ENCODE measurements around the gene MED8.

MED8 gene

GRCh38 chr1:43389326-43390313 is at the start of gene MED8, which contains the start of gene SZT2:
MED8 (minus strand) TSS chr1:43389800; CDS start chr1:43389764, 36 bp downstream.
SZT2 (plus strand) TSS chr1:43389899; CDS start chr1:43389969, 70 bp downstream.
- peak; percentile 94 to 95 for DNase-seq

GRCh38 chr1:43438953-43439581 is 49.5 kb upstream of the MED8 start:
- no peak for DNase-seq

GRCh38 chr1:43438576-43438952 is 49.0 kb upstream of the MED8 start:
- no peak for DNase-seq

GRCh38 chr1:43438006-43438405 is 48.4 kb upstream of the MED8 start:
- DNase-seq, result no peak

- no peak for DNase-seq
Measured at GRCh38 chr1:43437031-43437973, 47.7 kb upstream of the MED8 start.

GRCh38 chr1:43436371-43436770 is 46.8 kb upstream of the MED8 start:
- no peak for DNase-seq

- DNase-seq, result no peak
Measured at GRCh38 chr1:43435146-43436145, 45.8 kb upstream of the MED8 start.

GRCh38 chr1:43434256-43434655 is 44.7 kb upstream of the MED8 start:
- DNase-seq, result no peak

GRCh38 chr1:43432907-43433306 is 43.3 kb upstream of the MED8 start:
- DNase-seq, result no peak

- DNase-seq, result no peak
Measured at GRCh38 chr1:43432171-43432860, 42.7 kb upstream of the MED8 start.

GRCh38 chr1:43431676-43432075 is 42.1 kb upstream of the MED8 start:
- no peak for DNase-seq

- DNase-seq, result no peak
Measured at GRCh38 chr1:43430831-43431230, 41.2 kb upstream of the MED8 start.

- no peak for DNase-seq
Measured at GRCh38 chr1:43427941-43428340, 38.3 kb upstream of the MED8 start.

GRCh38 chr1:43427524-43427923 is 37.9 kb upstream of the MED8 start:
- no peak for DNase-seq

GRCh38 chr1:43426221-43426620 is 36.6 kb upstream of the MED8 start:
- no peak for DNase-seq

- no peak for DNase-seq
Measured at GRCh38 chr1:43425045-43425444, 35.4 kb upstream of the MED8 start.

GRCh38 chr1:43423672-43424550 is 34.3 kb upstream of the MED8 start:
- no peak for DNase-seq

GRCh38 chr1:43422995-43423671 is 33.5 kb upstream of the MED8 start:
- no peak for DNase-seq

Data from CD4-positive, alpha-beta T cell treated with Interferon alpha-2 for 1 hour (primary cell).